H54 (cell line): ENCODE data around the gene CHRM2.

ENCODE experiments used
- DNase-seq: peaks from one replicate; pipeline ENCODE4 v3.0.0; 2011; ENCODE audit warnings: low spot score, mixed read lengths; ENCODE audit not compliant: insufficient read length
- FAIRE-seq: peaks from 3 replicates; lab custom pipeline; 2011; peaks lifted over from hg19 to GRCh38; lab: Jason Lieb, UNC
- POLR2A ChIP-seq: IDR thresholded peaks from 2 replicates; pipeline ENCODE4 v1.6.1; 2011; ENCODE audit warnings: low read depth, mild to moderate bottlenecking, low read length

CHRM2 gene

GRCh38 chr7:136925044-136925443 is 56.6 kb downstream of the CHRM2 start:
- FAIRE-seq: no peak
- TF ChIP-seq POLR2A: no peak

DNA sequence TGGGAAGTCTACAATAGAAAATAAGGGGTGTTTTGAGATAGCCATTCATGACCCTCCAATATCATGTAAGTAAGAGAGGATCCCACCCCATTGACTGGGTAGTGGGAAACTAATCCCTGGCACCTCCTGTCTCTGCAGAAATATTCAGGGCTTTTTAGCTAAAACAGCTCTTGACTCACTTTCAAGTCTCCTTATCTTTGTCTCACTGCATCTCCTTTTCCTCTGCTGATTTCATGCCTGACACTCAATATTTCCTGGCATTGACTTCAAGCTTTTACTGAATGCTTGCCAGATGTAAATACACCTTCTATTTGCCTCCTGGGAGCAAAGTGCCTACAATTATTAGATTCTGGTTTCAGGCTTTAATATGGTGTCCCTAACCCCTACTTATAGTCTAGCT is 57.1 kb downstream of the CHRM2 start:
- FAIRE-seq: no peak
- no peak for TF ChIP-seq POLR2A
- DNase-seq: no peak

More at GRCh38 chr7:136925044-136925443, 56.6 kb downstream of the CHRM2 start:
- DNase-seq: no peak

- TF ChIP-seq POLR2A: no peak
- no peak for DNase-seq
- no peak for FAIRE-seq
Observed at GRCh38 chr7:136931169-136931867, 62.9 kb downstream of the CHRM2 start.

DNA sequence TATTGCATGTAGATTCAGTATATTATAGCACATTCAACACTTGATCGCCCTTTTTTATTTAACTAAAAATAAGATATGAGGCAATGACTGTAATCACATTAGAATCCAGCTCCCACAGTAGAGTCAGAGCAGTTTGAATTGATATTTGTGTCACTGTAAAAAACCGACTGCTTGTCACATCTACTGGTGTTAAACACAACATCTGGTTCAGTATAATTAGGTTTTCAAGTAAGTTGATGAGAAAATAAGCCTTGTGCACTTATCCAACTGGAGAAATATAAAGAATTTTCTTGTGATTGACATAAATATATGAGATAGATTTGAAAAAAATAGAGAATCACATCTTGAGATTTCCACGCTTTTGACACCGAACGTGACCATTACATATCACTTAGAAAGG is 69.0 kb downstream of the CHRM2 start:
- no peak for TF ChIP-seq POLR2A
- no peak for FAIRE-seq
- no peak for DNase-seq

DNA sequence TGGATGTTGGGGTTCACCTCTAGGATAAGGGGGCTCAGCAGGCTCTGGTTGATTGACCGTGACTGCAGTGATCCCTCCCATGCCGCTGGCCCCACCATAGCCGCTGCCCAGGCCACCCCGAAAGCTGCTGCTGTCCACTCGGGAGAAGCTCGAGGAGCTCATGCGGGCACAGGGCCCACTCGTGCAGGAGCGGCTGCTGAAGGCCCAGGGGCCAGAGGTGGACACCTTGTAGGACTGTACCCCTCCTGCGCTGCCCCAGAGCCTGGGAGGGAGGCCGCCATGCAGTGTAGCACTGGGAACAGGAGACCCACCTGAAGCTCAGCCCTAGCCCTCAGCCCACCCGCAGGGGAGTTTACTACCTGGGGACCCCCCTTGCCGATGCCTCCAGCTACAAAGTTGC is 70.0 kb downstream of the CHRM2 start:
- TF ChIP-seq POLR2A: no peak
- no peak for DNase-seq
- FAIRE-seq: no peak

DNA sequence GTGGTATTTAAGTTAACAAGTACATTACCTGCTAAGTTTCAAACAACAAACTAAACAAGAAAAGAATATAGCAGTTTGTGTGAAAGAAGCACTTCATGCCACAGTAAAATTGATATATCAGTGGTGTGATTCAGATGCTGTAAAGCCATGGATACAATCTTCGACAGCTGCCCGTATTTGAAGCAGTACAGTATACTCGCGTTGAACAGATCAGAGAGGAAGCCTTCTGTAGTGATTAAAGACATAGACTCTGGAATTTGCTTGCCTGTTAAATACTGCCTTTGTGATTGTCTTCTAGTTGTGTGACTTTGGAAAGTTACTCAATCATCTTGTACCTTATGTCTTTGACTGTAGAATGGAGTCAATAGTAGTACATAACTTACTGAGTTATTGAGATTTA is 71.7 kb downstream of the CHRM2 start:
- no peak for FAIRE-seq
- TF ChIP-seq POLR2A: no peak
- DNase-seq: no peak

DNA sequence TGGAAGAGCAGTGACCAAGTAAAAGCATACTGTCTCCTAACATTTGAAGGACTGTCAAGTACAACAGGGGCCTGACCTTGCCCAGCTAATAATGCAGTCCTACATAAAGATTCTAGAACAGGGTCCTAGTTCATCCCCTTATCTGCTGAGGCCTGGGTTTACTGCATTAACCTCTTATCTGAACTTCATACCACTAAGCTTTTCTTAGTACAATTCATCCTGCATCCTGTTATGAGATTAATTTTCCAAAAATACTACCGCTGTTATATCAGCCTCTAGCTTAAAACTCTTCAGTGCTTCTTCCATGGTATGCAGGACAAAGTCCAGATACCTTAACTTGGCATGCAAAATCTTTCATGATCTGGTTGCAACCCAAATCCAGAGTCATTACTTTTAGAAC is 72.5 kb downstream of the CHRM2 start:
- DNase-seq (no peak), FAIRE-seq (no peak)
- TF ChIP-seq POLR2A: no peak

- no peak for TF ChIP-seq POLR2A
Observed at GRCh38 chr7:136941816-136942215, 73.4 kb downstream of the CHRM2 start.

GRCh38 chr7:136942401-136942800 is 73.9 kb downstream of the CHRM2 start:
- TF ChIP-seq POLR2A: no peak
- DNase-seq: no peak
- no peak for FAIRE-seq

More at GRCh38 chr7:136941816-136942215, 73.4 kb downstream of the CHRM2 start:
- no peak for DNase-seq
- FAIRE-seq: no peak

- DNase-seq: no peak
- no peak for FAIRE-seq
- TF ChIP-seq POLR2A: no peak
Observed at GRCh38 chr7:136942994-136943393, 74.5 kb downstream of the CHRM2 start.

DNA sequence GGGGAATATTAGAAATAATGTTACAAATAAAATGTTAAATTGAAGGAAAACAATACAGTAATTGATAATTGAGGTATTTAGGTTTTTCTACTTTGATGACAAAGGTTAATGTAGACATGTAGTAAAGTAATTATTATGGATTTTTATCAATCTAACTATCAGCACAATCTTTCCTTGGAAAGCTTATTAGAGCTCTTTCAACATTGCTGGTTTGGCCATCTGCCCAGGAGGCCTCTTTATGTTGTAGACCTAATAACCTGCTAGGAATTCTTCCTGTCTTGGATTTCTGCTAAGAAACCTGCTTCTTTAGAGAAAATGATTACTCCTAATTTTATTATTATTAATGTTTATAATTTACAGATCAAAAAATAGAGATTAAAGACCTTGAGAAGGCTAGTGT is 78.9 kb downstream of the CHRM2 start:
- DNase-seq (no peak), FAIRE-seq (no peak)
- no peak for TF ChIP-seq POLR2A

- DNase-seq (no peak), FAIRE-seq (no peak)
- TF ChIP-seq POLR2A: no peak
Observed at GRCh38 chr7:136950331-136950730, 81.9 kb downstream of the CHRM2 start.

- no peak for TF ChIP-seq POLR2A
- FAIRE-seq (peak; percentile 30), DNase-seq (no peak)
Observed at GRCh38 chr7:136953386-136953785, 84.9 kb downstream of the CHRM2 start.

DNA sequence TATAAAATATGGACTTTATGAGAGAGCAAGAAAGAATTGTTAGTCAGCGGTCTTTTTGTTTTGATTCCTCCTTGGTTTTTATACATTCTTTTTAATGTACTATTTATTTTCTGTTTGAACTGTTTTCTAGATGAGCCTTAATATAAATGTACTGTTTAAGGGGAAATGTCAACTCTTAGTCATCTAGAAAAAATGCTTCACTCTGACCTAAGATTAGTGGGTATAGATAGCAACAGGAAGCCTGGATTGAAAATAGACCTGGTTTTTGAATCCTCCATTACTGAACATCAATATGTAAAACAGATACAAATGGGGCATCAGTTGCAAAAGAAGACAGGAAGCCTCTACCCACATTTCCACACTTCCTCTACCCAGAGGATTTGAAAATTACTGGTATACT is 87.8 kb downstream of the CHRM2 start:
- FAIRE-seq: no peak
- TF ChIP-seq POLR2A: no peak
- DNase-seq: no peak

- no peak for DNase-seq
- no peak for FAIRE-seq
Observed at GRCh38 chr7:136956671-136957070, 88.2 kb downstream of the CHRM2 start.

More at GRCh38 chr7:136956671-136957070, 88.2 kb downstream of the CHRM2 start:
- no peak for TF ChIP-seq POLR2A
